PFSK-1 (cell line): ENCODE measurements around the gene CLPSL1.

ENCODE experiments used
- FOXP2 ChIP-seq: optimal IDR thresholded peaks from 2 replicates; pipeline ENCODE3; 2011; ENCODE audit warnings: borderline replicate concordance, control low read depth, inconsistent platforms; ENCODE audit not compliant: insufficient read depth; ENCODE audit errors: extremely low read length, extremely low read depth
- POLR2AphosphoS5 ChIP-seq: IDR thresholded peaks from 2 replicates; pipeline ENCODE4 v1.6.1; 2012; ENCODE audit warnings: low read depth, mild to moderate bottlenecking, control low read depth, low read length, moderate library complexity
- SIN3A ChIP-seq: IDR thresholded peaks from 2 replicates; pipeline ENCODE4 v1.6.1; 2012; ENCODE audit warnings: mild to moderate bottlenecking, low read length, moderate library complexity, borderline replicate concordance; ENCODE audit not compliant: insufficient read depth
- TAF1 ChIP-seq: IDR thresholded peaks from 2 replicates; pipeline ENCODE4 v1.6.1; 2012; ENCODE audit warnings: low read length, control low read depth, borderline replicate concordance; ENCODE audit not compliant: insufficient read depth
- TF ChIP-seq, protein P1 (sequence below), 2 experiments: IDR thresholded peaks; 2 replicates each; pipeline versions ENCODE4 v1.6.1 to v1.8.0; 2011 to 2012; ENCODE audit warnings: low read depth in 2 of 2, low read length in 2 of 2, control low read depth in 1 of 2, inconsistent platforms in 1 of 2, mild to moderate bottlenecking in 1 of 2, moderate library complexity in 1 of 2; ENCODE audit not compliant: insufficient read depth in 1 of 2

DNA sequence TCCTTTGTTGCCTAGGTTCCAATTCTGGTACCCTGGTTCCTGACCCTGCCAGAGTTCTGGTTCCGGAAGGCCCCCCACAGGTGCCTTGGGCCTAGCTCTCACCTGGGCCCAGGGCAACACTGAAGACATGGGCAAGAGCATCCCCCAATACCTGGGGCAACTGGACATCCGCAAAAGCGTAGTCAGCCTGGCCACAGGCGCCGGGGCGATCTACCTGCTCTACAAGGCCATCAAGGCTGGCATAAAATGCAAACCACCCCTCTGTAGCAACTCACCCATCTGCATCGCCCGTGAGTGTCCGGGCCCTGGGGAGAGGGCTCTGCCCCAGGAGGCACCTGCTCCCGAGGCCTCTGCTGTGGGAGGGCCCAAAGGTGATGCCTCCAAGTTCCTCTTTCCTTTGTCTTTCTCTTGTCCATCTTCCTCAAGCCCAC lies 43.8 kb upstream of the CLPSL1 start, which contains the start of gene ARMC12:
- TF ChIP-seq POLR2AphosphoS5 = no peak
- TF ChIP-seq TAF1 = no peak
- TF ChIP-seq, protein P1, sequence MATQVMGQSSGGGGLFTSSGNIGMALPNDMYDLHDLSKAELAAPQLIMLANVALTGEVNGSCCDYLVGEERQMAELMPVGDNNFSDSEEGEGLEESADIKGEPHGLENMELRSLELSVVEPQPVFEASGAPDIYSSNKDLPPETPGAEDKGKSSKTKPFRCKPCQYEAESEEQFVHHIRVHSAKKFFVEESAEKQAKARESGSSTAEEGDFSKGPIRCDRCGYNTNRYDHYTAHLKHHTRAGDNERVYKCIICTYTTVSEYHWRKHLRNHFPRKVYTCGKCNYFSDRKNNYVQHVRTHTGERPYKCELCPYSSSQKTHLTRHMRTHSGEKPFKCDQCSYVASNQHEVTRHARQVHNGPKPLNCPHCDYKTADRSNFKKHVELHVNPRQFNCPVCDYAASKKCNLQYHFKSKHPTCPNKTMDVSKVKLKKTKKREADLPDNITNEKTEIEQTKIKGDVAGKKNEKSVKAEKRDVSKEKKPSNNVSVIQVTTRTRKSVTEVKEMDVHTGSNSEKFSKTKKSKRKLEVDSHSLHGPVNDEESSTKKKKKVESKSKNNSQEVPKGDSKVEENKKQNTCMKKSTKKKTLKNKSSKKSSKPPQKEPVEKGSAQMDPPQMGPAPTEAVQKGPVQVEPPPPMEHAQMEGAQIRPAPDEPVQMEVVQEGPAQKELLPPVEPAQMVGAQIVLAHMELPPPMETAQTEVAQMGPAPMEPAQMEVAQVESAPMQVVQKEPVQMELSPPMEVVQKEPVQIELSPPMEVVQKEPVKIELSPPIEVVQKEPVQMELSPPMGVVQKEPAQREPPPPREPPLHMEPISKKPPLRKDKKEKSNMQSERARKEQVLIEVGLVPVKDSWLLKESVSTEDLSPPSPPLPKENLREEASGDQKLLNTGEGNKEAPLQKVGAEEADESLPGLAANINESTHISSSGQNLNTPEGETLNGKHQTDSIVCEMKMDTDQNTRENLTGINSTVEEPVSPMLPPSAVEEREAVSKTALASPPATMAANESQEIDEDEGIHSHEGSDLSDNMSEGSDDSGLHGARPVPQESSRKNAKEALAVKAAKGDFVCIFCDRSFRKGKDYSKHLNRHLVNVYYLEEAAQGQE (IDR thresholded peaks at IDR 0.05; ENCODE audit: insufficient read depth in 1 of 2, low read depth in 2 of 2, low read length in 2 of 2) = no peak
- TF ChIP-seq SIN3A = no peak
- TF ChIP-seq FOXP2 = no peak
